22Rv1 (cell line): Measurements from ENCODE around the gene C11orf91.

Experiments used
- H3K27ac ChIP-seq: fragments of 450-650 bp; 2 replicates; pipeline ENCODE4 v1.5.1; 2017
- ZFX ChIP-seq: fragments of 450-650 bp; IDR thresholded peaks from 2 replicates; pipeline ENCODE4 v1.6.1; 2017; ENCODE audit warnings: antibody characterized with exemption, borderline replicate concordance
- TF ChIP-seq, protein P1 (sequence below): fragments of 450-650 bp; IDR thresholded peaks from 2 replicates; pipeline ENCODE4 v1.5.1; 2017; ENCODE audit warnings: mild to moderate bottlenecking

Gene C11orf91

DNA sequence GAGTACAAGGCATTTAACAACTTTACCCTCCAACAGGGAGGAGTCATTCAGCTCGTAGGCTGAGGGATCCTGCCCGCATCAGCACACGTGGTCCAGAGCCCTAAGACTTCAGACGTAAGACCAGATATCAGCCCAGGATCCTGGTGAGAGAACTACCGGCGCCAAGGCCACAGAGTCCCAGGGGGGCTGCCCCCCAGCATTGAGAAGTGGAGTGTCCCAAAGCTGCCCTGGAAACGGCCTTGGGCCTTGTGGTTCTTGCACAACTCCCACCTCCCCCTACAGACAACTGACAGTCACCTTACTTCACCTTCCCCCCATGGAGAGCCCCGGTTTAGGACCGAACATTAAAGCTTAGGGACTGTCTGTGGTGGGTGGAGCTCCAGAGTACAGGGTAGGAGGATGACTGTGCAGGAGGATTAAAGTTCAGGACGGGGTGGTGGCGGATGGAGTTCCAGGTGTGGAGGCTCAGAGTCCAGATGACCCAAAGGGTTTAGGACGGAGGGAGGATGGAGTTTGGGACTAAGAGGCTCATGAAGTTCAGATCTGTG is 1.0 kb downstream of the C11orf91 start:
- TF ChIP-seq, protein P1, sequence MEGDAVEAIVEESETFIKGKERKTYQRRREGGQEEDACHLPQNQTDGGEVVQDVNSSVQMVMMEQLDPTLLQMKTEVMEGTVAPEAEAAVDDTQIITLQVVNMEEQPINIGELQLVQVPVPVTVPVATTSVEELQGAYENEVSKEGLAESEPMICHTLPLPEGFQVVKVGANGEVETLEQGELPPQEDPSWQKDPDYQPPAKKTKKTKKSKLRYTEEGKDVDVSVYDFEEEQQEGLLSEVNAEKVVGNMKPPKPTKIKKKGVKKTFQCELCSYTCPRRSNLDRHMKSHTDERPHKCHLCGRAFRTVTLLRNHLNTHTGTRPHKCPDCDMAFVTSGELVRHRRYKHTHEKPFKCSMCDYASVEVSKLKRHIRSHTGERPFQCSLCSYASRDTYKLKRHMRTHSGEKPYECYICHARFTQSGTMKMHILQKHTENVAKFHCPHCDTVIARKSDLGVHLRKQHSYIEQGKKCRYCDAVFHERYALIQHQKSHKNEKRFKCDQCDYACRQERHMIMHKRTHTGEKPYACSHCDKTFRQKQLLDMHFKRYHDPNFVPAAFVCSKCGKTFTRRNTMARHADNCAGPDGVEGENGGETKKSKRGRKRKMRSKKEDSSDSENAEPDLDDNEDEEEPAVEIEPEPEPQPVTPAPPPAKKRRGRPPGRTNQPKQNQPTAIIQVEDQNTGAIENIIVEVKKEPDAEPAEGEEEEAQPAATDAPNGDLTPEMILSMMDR = no peak
- no peak for TF ChIP-seq ZFX

DNA sequence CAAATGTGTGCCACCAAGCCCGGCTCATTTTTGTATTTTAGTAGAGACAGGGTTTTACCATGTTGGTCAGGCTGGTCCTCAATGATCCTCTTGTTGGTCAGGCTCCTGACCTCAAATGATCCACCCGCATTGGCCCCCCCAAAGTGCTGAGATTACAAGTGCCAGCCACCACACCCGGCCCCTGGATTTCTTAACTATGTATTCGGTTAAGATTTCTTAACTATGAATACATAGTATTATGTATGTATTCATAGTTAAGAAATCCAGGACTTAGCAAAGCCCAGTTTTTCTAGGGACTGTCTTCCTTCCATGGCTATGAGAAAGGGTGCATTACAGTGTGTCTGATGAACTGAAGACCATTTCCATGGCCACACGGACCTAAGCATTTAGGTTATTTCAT is 1.7 kb downstream of the C11orf91 start:
- TF ChIP-seq ZFX = no peak
- TF ChIP-seq, protein P1 = no peak
- H3K27ac ChIP-seq = no peak overlapping the region

More for the DNA sequence above, 1.0 kb downstream of the C11orf91 start:
- no peak overlapping the region for H3K27ac ChIP-seq

DNA sequence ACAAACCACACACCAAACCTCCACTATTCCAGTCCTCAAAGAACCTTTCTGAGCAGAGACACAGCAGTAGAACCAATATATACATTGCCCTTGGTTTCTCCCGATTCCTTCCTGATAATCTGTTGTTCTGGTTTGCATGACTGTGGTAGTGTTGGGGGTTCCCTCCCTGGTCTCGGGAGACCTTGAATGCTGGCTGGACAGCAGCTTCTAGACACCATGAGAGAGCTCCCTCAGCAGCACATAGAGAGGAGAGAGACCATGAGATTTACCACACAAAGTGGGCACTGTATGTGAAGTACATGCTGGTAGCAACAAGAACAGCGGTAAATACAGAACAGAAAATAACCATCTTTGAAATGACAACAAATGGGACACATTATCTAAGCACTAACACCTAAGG is 2.6 kb downstream of the C11orf91 start:
- TF ChIP-seq, protein P1 = no peak
- no peak for TF ChIP-seq ZFX
- no peak overlapping the region for H3K27ac ChIP-seq

DNA sequence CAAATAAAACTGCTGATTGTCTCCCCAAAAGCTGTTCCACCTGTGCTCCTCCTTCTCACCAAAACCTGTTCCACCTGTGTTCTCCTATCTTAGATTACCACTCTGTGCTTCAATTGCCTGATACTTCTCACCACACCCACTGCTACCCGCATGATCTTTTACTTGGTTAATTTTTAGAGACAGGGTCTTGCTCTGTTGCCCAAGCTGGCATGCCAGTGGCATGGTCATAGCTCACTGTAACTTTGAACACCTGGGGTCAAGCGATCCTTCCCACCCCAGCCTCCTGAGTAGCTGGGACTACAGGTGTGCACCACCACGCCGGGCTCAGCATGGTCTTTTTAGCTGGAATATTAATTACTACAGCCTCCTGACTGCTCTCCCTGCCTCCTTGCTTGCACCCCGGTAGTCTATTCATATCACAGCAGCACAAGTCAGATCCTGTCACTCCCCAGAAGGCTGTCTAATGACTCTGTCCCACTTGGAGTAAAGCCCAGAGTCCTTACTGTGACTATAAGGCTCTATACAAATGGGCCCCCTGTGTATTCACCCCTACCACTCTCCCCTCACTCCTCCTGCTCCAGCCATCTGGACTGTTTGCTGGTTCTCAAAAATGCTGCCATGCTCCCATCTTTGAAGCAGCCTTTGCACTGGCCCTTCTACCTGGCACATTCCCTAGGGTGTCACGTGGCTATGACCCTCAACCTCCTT is 3.5 kb downstream of the C11orf91 start:
- TF ChIP-seq, protein P1 = no peak
- no peak for TF ChIP-seq ZFX
- H3K27ac ChIP-seq = no peak overlapping the region

DNA sequence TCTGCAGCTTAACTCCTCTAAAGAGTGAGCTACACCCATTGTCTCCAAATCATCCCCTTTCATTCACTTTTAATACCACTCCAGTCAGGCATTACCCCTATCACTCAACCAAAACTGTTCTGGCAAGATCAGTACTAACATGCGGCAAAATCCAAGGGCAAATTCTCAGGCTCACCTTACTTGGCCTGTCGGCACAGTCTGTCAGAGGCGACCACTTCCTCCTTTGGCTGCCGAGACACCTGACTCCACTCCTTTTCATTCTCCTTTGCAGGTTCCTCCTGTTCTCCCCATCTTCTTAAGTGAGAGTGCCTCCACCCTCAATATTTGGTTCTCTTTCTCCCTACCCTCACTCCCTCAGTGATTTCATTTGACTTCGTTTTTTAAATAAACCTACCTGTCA is 4.2 kb downstream of the C11orf91 start:
- no peak overlapping the region for H3K27ac ChIP-seq
- TF ChIP-seq ZFX = no peak
- TF ChIP-seq, protein P1 = no peak

DNA sequence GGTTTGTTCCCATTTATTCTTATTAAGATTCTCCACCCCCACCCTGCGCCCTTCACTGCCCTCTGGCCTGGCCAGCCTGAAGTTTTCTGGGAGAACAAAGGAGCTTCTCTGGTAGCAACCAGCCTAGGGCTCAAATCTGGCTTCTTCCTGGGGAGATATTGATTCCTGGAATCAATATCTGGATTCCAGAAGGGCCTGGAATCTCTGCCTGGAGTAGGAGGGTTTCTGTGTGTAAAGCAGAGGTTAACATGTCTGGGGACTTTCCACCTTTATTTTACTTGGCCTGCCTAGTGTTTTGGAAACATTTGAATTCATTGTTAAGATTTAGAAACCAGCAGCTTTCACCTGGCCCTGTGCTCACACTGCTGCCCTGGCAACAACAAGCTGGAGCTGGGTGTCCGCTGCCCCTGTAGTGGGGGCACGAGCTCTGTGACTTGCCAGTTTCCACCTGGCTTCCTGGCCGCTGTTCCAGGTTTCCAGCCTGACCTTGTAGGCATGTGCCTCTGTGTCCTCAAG is 5.5 kb downstream of the C11orf91 start:
- TF ChIP-seq ZFX = no peak
- H3K27ac ChIP-seq = no peak overlapping the region

DNA sequence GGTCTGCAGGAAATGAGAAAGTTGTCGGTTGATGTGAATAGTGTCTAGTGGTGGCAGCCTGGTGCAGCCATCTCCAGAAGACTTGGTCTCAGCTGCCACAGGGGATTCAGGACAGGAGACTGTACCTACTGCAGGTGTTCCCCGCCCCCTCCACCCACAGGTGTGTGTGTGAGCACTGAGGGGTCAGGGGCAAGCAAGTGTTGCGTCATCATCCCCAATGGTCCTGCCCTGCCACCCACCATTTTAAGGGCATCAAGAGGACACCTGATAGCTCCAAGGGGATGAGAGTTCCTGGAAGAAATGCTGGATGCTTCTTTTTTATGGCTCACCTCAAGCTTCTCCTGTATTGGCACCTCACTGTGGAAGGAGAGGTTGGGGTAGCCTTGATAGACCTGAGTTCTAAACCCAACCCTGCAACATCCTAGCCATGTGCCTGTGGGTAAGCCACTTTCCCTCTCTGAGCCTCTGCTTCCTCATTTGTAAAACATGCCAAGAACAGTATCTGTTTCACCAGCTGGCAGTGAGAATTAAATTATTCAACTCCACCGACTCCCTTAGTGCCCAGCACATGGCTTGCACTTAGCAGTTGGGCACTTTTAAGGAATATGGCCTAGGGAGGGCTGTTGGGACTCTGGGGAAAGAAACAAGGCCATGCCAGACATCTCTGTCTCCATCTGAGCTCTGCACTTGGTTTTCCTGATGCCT is 6.1 kb downstream of the C11orf91 start:
- no peak overlapping the region for H3K27ac ChIP-seq
- no peak for TF ChIP-seq ZFX
- TF ChIP-seq, protein P1 = no peak
